HG03159 (cell line): ENCODE data around the gene OPN5.
A peak's percentile ranks its signal among the peaks of the same experiment; 100 is the strongest.
"Not testable (repeated sequence)": the region's sequence is repeated elsewhere in the genome, so short reads cannot be mapped to it uniquely, and the experiment has no call there.

Experiments
- ATAC-seq: cut with Tn5 transposase; IDR thresholded peaks from one replicate; pipeline ENCODE4 v1.9.1; 2021; ENCODE audit warnings: mild to moderate bottlenecking, moderate library complexity; ENCODE audit not compliant: unreplicated experiment

Gene OPN5

GRCh38 chr6:47781732-47782131, at the start of gene OPN5:
Gene OPN5 (plus strand): TSS chr6:47782032. CDS start chr6:47782067, 35 bp downstream.
- ATAC-seq = no peak

- ATAC-seq = peak; percentile 85
Measured at GRCh38 chr6:47733879-47734558, 47.8 kb upstream of the OPN5 start.

- no peak for ATAC-seq
Measured at GRCh38 chr6:47734831-47735481, 46.9 kb upstream of the OPN5 start.

- ATAC-seq = no peak
Measured at GRCh38 chr6:47736083-47736700, 45.6 kb upstream of the OPN5 start.

GRCh38 chr6:47737406-47737805, 44.4 kb upstream of the OPN5 start:
- no peak for ATAC-seq

- no peak for ATAC-seq
Measured at GRCh38 chr6:47740714-47741113, 41.1 kb upstream of the OPN5 start.

GRCh38 chr6:47741807-47742206, 40.0 kb upstream of the OPN5 start:
- ATAC-seq = no peak

- no peak for ATAC-seq
Measured at GRCh38 chr6:47743744-47744143, 38.1 kb upstream of the OPN5 start.

GRCh38 chr6:47745269-47745668, 36.6 kb upstream of the OPN5 start:
- not testable (repeated sequence) for ATAC-seq

- ATAC-seq = no peak
Measured at GRCh38 chr6:47749757-47750156, 32.1 kb upstream of the OPN5 start.

- ATAC-seq = no peak
Measured at GRCh38 chr6:47752801-47753200, 29.0 kb upstream of the OPN5 start.

GRCh38 chr6:47759364-47759763, 22.5 kb upstream of the OPN5 start:
- no peak for ATAC-seq

- no peak for ATAC-seq
Measured at GRCh38 chr6:47762502-47762901, 19.3 kb upstream of the OPN5 start.

GRCh38 chr6:47766445-47766844, 15.4 kb upstream of the OPN5 start:
- ATAC-seq = no peak

- ATAC-seq = no peak
Measured at GRCh38 chr6:47767102-47767501, 14.7 kb upstream of the OPN5 start.

GRCh38 chr6:47769982-47770381, 11.8 kb upstream of the OPN5 start:
- no peak for ATAC-seq

- ATAC-seq = no peak
Measured at GRCh38 chr6:47772359-47772758, 9.5 kb upstream of the OPN5 start.

- ATAC-seq = no peak
Measured at GRCh38 chr6:47773005-47773404, 8.8 kb upstream of the OPN5 start.

GRCh38 chr6:47780510-47781356, 1.1 kb upstream of the OPN5 start:
- peak; percentile 98 for ATAC-seq

GRCh38 chr6:47785182-47785581, 3.4 kb downstream of the OPN5 start:
- no peak for ATAC-seq
